ENCODE data around the gene LCN15.
"Not testable (repeated sequence)": the region's sequence is repeated elsewhere in the genome, so short reads cannot be mapped to it uniquely, and the experiment has no call there.

LCN15 gene

DNA sequence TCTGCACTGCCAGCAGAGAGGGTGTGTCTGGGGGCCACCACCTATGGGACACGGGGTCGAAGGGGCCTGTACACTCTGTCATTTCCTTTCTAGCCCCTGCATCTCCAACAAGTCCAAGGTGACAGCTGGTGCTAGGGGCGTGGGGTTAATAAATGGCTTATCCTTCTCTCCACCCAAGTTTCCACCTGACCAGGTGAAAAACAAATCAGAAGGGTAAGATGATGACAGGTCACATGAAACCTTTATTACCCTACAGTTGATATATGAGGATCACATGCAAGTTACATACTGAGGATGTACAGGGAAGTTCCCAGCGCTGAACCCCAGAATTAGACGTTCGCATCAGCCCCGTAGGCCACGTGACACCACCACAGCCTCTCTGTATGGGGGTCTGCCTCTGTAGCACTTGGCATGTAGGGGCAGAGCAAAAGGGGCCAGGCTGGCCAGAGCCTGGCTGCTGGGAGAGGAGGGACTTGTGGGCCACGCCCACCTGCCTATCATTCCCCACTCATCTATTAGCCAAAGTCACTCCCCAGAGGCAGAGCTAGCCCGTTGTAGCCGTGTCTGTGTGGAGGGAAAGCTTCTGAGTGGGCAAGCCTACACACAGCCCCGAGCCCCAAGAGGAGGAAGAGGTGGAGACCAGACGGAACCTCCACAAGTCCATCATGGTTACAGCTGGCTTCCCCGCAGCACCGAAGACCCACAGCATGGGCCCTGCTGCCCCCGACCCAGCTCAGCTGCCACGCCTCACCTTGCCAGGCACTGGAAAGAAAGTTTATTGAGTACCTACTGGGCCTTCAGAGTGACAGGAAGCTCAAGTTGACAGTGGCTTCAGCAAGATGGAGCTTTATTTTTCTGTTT is 29.0 kb upstream of the LCN15 start:
- DNase-seq: no peak

DNA sequence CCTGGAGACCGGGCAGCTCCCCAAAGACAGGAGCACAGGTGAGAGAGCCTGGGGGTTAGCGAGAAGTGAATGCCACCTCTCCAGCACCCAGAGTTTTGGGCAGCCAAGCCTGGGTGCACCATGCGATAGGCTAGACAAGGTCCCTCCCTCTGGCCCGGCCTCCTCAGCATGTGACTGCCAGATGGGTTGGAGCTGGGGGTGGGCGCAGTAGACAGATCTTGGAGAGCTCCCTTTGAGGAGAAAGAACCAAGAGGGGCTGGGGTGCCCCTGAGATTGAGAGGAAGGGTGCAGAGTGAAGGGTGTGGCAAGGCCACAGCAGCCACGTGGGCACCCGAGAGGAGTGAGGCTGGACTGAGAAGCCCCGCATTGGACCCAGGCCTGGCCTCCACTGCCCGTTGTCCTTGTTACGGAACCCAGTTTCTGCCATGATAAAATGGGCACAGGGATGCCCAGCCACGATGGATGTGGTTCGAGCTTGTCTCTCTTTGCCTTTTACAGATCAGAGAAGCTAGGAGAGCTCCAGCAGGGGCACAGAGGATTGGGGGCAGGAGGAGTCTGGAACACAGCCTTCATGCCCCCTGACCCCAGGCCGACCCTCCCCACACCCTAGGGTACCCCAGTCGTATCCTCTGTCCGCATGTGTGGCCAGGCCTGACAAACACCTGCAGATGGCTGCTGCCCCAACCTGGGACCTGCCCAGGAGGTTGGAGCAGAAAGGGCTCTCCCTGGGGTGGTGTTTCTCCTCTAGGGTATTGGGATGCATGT is 28.2 kb upstream of the LCN15 start:
- DNase-seq: no peak

DNA sequence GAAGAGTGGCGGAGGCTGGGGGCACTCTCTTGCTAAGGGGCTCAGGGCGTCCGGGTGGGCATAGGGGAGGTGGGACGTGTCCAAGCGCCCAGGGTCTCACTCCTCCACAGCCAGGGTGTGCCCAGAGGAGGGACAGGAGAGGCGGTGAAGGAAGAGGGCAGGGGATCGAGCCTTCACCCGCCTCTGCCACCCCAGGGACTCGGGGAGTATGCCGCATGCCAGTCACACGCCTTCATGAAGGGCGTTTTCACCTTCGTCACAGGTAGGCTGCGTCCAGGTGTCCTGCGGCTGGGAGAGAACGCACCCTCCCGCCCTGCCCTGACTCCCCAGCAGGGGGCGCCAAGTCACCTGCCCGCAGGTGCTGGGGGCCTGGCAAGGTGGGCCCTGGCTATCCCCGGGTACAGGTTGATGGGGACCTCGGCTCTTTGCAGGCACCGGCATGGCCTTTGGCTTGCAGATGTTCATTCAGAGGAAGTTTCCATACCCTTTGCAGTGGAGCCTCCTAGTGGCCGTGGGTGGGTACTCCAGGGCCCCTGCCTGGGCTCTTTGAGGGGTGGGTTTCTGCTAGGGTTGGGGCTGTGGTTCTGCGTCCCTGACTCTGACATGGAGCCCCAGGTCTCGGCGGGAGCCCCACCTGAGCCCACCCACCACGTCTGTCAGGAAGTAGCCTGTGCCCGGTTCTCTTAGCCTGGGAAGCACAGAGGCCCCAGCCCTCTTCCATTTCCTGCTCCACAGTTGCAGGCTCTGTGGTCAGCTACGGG is 27.4 kb upstream of the LCN15 start:
- peak; percentile 64 for DNase-seq

DNA sequence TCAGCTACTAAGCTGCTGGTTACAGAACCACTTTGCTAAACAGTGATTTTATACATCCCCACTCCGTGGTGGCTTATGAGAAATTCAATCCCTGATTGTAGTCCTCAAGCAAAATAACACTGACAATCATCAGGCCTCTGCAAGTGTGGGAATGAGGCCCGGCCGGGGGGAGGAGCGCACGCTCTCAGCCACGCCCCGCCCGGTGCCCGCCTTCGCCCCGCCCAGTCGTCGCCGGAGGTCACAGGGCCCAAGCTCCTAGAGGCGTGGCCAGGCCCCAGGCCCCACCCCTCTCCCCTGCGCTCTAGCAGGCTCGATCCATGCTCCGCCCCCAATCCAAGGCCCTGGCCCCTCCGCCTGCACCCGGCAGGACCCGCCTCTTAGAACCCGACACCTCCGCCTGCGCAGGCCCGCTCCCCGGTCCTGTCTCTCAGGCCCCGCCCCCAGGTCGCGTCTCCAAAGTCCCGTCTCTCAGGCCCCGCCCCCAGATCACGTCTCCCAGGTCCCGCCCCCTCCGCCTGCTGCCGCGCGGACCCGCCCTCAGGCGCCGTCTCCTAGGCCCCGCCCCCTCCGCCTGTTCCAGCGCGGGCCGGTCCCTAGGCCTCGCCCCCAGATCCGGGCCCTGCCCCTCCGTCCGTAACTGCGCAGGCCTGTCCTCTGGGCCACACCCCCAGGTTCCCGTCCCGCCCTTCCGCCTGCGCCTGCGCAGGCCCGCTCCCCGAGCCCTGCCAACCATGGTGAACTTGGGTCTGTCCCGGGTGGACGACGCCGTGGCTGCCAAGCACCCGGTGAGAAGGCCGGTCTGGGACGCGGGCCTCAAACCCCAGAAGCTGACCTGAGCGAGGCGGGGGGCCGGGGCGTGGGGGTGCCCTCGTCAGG is 26.6 kb upstream of the LCN15 start, which contains the start of gene TMEM141:
TMEM141 (plus strand) TSS at position 705 of the 876 bp plus-strand sequence; CDS start at position 732, 27 bp downstream.
- DNase-seq: peak; percentile 99

DNA sequence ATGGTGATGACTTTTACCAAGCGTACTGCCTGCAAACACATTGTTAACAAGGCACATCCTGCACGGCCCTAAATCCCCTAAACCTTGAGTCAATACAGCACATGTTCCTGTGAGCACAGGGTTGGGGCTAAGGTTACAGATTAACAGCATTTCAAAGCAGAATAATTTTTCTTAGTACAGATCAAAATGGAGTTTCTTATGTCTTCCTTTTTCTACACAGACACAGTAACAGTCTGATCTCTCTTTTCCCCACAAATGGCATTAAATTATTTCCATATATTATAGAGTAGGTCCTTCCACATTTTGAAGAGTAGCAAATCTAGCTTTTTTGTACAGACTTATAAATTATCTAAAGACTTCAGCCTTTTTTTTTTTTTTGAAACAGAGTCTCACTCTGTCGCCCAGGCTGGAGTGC is 25.2 kb upstream of the LCN15 start:
- DNase-seq: no peak

DNA sequence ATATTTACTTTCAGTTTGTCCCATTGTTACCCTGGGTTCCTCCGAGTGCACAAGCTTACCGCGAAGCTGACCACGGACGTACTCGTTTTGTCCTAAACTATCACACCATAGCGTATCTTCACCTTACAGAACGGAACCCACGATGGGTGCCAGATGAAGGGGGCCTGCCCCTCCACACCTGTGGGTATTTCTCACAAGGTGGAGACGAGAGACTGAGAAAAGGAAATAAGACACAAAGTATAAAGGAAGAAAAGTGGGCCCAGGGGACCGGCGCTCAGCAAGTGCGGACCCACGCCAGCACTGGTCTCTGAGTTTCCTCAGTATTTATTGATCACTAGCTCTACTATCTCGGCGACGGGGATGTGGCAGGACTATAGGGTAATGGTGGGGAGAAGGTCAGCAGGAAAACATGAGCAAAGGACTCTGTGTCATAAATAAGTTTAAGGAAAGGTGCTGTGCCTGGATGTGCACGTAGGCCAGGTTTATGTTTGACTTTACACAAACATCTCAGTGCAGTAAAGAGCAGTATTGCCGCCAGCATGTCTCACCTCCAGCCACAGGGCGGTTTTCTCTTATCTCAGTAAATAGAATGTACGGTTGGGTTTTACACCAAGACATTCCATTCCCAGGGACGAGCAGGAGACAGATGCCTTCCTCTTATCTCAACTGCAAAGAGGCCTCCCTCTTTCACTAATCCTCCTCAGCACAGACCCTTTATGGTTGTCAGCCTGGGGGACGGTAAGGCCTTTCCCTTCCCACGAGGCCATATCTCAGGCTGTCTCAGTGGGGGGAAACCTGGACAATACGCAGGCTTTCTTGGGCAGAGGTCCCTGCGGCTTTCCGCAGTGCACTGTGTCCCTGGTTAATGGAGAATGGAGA is 24.6 kb upstream of the LCN15 start:
- DNase-seq: not testable (repeated sequence)

DNA sequence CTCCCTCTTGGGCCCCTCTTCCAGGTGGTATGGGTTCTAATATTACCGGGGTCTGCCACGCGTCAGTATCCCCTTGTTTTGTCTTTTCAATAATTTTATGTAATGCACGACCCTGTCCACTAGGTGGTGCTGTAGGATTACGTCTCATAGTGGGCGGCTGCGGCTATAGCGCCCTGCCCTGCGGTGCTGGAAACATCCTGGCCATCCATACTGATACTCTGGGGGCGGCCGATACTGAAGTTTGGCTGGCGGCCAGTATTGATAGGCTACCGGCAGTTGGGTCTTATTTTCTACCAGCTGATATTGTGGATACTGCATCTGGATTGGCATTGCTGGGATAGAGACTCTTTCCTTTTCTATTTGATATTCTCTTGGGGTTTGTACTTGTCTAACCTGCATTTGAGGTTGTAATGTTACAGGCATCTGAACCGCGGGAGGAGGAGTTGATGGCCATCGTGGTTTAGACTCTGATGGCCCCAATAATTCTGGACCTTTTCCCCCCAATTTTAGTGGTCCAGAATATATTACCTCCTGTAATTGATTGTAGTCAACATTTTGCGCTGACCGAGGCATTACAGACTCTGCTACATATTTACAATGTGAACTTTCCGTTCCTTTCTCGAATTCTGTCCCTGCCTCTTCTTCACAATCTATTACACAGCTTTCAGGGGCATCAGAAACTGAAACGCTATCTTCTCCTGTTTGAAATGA is 23.5 kb upstream of the LCN15 start:
- DNase-seq: peak; percentile 59

DNA sequence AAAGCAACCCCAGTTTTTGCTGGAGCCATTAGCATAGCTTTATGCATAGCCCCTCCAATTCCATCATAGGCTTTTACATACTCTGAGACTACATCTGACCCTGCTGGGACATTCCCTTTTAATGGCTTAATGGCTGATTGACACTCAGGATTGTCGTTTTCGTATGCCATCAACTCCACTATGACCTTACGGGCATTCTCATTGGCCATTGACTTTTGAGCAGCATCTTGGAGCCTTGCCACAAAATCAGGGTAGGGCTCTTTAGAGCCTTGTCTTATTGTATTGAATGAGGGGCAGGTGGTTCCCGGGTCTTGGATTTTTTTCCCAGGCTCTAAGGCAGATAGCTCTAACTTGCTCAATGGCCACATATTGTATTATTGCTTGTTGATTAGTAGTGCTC is 22.7 kb upstream of the LCN15 start:
- DNase-seq: not testable (repeated sequence)

DNA sequence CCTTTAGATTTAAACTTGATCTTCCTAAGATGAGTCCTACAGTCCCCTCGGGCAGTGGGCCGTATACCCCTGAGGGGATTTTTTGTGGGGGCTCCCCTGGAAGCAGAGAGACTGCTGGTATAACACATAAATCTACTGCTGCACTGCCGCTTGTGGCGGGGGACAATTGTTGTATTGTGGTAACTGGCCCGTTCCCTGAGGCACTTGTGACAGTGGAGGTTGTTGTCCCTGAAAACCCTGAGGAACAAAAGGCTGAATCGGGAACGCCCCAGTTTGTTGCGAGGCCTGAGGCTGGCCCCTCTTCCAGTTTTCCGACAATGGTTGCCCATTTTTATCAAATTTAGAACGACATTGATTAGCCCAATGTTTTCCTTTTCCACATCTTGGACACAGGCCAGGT is 22.1 kb upstream of the LCN15 start:
- no peak for DNase-seq

DNA sequence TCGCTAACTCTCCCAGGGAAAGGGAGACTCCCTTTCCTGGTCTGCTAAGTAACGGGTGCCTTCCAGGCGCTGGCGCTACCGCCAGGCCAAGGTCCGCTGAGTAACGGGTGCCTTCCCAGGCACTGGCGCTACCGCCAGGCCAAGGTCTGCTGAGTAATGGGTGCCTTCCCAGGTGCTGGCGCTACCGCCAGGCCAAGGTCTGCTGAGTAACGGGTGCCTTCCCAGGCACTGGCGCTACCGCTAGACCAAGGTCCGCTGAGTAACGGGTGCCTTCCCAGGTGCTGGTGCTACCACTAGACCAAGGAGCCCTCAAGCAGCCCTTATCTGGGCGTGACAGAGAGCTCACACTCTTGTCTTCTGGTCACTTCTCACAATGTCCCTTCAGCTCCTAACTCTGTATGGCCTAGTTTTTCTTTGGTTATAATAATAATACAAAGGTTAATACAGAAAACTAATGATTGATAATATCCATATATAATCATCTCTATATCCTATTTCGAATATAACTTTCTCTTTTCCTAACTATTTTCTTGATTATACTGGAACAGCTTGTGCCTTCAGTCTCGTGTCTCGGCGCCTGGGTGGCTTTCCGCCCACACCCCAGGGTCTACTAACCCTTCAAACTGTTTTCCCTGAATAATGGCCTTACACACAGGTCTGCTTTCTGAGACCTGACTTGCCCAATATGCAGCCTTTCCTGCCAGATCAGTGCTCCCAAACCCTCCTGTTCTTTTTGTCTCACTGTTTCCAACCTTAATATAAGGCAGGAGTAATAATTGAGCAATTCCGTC is 21.4 kb upstream of the LCN15 start:
- DNase-seq: not testable (repeated sequence)

DNA sequence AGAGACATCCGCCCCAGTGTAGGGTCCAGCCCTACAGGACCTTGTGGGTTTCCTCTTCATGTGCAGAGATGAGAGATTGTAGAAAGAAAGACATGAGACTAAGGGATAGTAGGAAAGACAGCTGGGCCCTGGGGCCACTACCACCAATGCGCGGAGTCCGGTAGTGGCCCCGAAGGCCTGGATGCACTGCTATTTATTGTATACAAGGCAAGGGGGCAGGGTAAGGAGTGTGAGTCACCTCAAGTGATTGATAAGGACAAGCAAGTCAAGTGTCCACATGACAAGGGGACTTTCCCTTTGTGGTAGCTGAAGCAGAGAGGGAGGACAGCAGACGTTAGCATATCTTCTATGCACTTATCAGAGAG is 20.7 kb upstream of the LCN15 start:
- no peak for DNase-seq

DNA sequence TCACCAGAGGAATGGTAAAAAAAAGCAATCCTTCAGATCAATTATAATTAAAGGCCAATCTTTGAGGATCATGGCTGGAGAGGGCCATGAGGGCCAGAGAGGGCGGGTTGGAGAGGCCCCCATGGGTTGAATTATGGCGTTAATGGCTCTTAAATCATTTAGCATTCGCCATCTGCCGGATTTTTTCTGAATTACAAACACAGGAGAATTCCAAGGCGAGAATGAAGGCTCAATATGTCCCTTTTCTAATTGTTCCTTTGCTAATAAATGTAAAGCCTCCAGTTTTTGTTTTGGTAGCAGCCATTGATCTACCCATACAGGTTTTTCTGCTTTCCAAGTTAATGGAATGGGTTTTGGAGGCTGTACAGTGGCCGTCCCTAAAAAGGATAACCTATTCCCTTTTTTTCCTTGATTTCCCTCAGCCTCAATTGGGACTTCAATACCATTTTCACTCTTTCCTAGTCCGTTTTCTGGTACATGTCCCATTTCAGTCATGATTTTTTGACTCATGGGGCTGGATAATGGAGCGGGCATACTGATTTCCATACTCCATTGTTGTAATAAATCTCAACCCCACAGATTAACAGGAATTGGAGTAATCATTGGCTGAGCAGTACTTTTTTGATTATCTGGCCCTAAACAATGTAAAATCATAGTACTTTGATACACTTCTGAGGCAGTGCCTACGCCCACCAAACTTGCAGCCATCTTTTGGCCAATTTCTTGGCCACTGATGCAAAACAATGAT is 20.1 kb upstream of the LCN15 start:
- peak; percentile 45 for DNase-seq

DNA sequence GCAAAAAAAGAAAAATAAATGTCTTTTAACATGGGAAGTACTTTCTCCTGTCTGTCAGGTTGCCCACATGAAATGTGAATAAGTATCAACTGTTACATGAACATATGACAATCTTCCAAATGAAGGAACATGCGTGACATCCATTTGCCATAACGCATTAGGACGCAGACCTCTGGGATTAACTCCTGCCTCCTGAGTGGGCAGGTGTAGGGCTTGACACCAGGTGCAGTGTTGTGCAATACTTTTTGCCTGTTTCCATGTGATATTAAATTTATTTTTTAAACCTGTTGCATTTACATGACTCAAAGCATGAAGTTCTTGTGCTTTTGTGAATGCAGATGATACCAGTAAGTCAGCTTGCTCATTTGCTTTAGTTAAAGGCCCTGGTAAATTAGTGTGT is 18.1 kb upstream of the LCN15 start:
- DNase-seq: no peak

DNA sequence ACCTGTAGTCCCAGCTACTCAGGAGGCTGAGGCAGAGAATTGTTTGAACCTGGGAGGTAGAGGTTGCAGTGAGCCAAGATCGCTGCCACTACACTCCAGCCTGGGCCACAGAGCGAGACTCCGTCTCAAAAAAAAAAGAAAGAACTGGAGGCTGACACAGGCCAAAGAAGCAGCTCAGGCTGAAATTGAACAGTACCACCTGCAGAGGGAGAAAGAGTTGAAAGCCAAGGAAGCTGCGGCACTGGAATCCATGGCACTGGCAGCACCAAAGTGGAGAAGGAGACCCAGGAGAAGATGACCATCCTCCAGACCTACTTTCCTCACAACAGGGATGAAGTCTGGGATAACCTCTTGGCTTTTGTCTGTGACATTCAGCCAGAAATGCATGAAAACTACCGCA is 15.5 kb upstream of the LCN15 start:
- no peak for DNase-seq

DNA sequence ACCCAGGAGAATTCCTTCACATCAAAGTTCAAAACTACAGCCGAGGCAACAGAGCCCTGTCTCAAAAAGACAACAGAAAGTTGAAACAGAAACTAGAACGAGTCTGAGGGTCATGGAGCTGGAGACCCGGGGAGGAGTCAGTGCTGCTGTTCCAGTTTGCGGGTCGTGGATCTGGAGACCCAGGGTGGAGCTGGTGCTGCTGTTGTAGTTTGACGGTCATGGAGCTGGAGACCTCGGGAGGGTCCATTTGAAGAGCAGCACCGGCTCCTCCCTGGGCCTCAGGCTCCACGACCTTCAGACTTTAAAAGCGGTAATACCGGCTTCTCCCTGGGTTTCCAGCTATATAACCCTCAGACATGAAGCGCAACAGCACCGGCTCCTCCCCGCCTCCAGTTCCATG is 13.0 kb upstream of the LCN15 start:
- no peak for DNase-seq

DNA sequence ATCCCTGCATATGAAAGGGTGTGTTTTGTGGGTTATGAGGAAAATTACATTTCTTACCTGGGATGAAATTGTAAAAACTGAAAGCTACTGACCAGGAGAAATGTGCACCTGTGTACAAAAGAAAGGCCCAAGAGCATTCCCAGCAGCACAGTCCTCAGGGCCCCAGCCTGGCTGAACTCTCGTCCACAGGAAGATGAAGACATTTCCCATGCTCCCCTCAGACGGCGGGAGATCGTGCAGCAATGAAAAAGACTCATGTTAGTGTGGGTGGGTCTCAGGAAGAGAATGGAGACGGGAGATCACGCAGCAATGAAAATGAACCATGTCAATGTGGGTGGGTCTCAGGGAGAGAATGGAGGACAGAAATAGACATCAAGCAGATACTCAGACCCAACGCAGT is 12.6 kb upstream of the LCN15 start:
- no peak for DNase-seq

DNA sequence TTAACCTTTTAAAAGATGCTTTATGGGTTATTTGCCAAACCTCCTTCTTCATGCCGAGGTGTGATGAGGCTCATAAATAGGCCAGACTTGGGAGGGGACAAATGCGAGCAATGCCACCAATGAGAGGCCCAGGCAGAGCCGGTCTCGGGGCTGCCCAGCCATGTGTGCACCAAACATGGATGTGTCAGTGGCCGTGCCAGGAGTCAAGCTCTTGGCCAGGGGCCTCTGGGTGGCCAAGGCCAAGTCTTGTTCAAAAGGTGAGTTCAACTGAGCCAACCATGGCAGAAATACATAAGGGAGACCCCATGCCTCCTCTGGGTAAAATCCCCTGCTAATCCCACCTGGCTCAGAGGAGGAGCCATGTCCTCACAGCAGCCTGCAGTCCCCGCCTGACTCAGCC is 10.9 kb upstream of the LCN15 start:
- no peak for DNase-seq

DNA sequence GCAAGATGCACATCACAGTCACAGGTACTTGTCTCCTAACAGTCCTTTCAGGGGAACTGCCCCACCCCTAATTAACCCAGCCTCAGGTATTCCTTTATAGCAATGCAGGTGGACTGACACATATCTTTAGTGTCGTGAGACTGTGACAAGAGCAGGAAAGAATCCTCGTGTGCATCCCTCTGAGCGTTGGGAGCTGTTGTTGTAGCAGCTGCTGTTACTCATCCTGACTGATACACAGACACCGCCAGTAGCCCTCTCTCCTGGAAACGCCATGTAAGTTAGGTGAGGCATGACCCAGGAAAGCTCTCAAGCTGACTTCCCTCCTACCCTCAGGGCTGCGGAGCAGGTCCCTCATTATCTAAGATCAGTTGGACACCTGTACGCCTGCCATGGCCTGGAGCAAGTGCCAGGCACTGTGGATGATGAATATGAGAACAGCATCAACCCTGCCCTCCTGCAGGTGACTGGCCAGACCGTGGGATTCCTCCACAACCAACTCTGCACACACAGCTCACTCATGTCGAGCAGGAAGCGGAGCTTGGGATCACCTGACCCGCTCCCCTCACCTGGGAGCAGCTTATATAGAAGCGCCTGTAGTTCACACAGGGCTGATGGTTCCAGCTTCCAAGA is 10.2 kb upstream of the LCN15 start:
- DNase-seq: no peak

All from NCI-H146 (cell line).